GM12891 (cell line): ENCODE results near the gene TLL1.

ENCODE experiments used
- DNase-seq: peaks from one replicate; pipeline ENCODE4 v3.0.0; 2011; ENCODE audit warnings: low spot score; ENCODE audit not compliant: insufficient read length
- FAIRE-seq: peaks from 2 replicates; lab custom pipeline; 2011; peaks lifted over from hg19 to GRCh38; lab: Jason Lieb, UNC
- POLR2AphosphoS5 ChIP-seq: IDR thresholded peaks from 2 replicates; pipeline ENCODE4 v1.6.1; 2011; ENCODE audit warnings: low read depth, low read length, control low read depth
- TAF1 ChIP-seq: IDR thresholded peaks from 2 replicates; pipeline ENCODE4 v1.6.1; 2011; ENCODE audit warnings: low read depth, low read length, control low read depth

The TLL1 gene

GRCh38 chr4:166146806-166147540 lies 273.9 kb downstream of the TLL1 start:
- DNase-seq: no peak
- TF ChIP-seq TAF1 (no peak), POLR2AphosphoS5 (no peak)
- FAIRE-seq: no peak
